ENCODE data around the gene MACROH2A1. TPM values are rescaled to one million over a fixed set of nuclear protein-coding genes. Genes with fewer than 3 reads are reported as not detected.

The MACROH2A1 gene
- total RNA-seq, 1 experiment from 2014 or later, result 83.8 TPM

- no peak for TF ChIP-seq CREM (CRISPR knock-in tag; IDR thresholded peaks at IDR 0.05)
- TF ChIP-seq TP53 (CRISPR knock-in tag; IDR thresholded peaks at IDR 0.05), result no peak
These were observed 101.9 kb downstream of the MACROH2A1 start (continued) for GRCh38 chr5:135296900-135297816.

GRCh38 chr5:135295852-135296251 is 103.2 kb downstream of the MACROH2A1 start:
- Mint-ChIP-seq H3K27ac (no peak overlapping the region), H3K4me1 (no peaks in the 10 kb centered on the region), H3K9me3 (0 out of 2 replicates have a peak, but pooled peaks cover 6% of the 10 kb centered on the region), H3K27me3 (ENCODE audit: low read depth) (peaks cover 6% of the 10 kb centered on the region; the same call in 1 of the 2 replicates), H3K36me3 (no peaks in the 10 kb centered on the region), H3K4me3 (no peak overlapping the region)
- POLR2A ChIA-PET, result no interaction called here
- no peak for DNase-seq (ENCODE audit: low spot score)
- no peak for ATAC-seq
- TF ChIP-seq SP1 (CRISPR knock-in tag; conservative IDR thresholded peaks at IDR 0.05), result no peak
- no peak for TF ChIP-seq HMGA2 (CRISPR knock-in tag; IDR thresholded peaks at IDR 0.05)
- TF ChIP-seq CREM (CRISPR knock-in tag; IDR thresholded peaks at IDR 0.05), result no peak
- no peak for TF ChIP-seq ZBTB43 (CRISPR knock-in tag; IDR thresholded peaks at IDR 0.05)
- TF ChIP-seq ZNF219 (CRISPR knock-in tag; IDR thresholded peaks at IDR 0.05; ENCODE audit: borderline replicate concordance), result no peak
- no peak for TF ChIP-seq SMAD3 (CRISPR knock-in tag; IDR thresholded peaks at IDR 0.05; ENCODE audit: borderline replicate concordance)
- TF ChIP-seq ZNF263 (CRISPR knock-in tag; IDR thresholded peaks at IDR 0.05; ENCODE audit: low read depth), result no peak
- TF ChIP-seq CTCF (IDR thresholded peaks at IDR 0.05), result no peak
- no peak for TF ChIP-seq GRHL2 (CRISPR knock-in tag; IDR thresholded peaks at IDR 0.05; ENCODE audit: insufficient replicate concordance, severe bottlenecking)
- no peak for TF ChIP-seq E2F1 (CRISPR knock-in tag; IDR thresholded peaks at IDR 0.05)
- TF ChIP-seq CDX4 (CRISPR knock-in tag; IDR thresholded peaks at IDR 0.05; ENCODE audit: borderline replicate concordance), result no peak
- TF ChIP-seq NFYB (CRISPR knock-in tag; conservative IDR thresholded peaks at IDR 0.05; ENCODE audit: low read depth), result no peak
- no peak for TF ChIP-seq MAX (CRISPR knock-in tag; IDR thresholded peaks at IDR 0.05)
- TF ChIP-seq FOXP1 (CRISPR knock-in tag; IDR thresholded peaks at IDR 0.05; ENCODE audit: borderline replicate concordance), result no peak
- no peak for TF ChIP-seq NR1H2 (CRISPR knock-in tag; IDR thresholded peaks at IDR 0.05)
- no peak for TF ChIP-seq MYBL2 (CRISPR knock-in tag; IDR thresholded peaks at IDR 0.05)
- TF ChIP-seq ATF3 (CRISPR knock-in tag; conservative IDR thresholded peaks at IDR 0.05), result no peak
- TF ChIP-seq ZNF425 (CRISPR knock-in tag; conservative IDR thresholded peaks at IDR 0.05), result no peak
- CTCF ChIA-PET, result no interaction called here
